ENCODE results near the gene PEAK1.

GRCh38 chr15:77457905-77458265, 38.0 kb upstream of the PEAK1 start:
- no peak for TF ChIP-seq CTCF (IDR thresholded peaks at IDR 0.05)
- no peak for TF ChIP-seq POLR2A (IDR thresholded peaks at IDR 0.05)
